ENCODE results near the gene NLRC5.
"Not testable (repeated sequence)": the region's sequence is repeated elsewhere in the genome, so short reads cannot be mapped to it uniquely, and the experiment has no call there.

The NLRC5 gene

DNA sequence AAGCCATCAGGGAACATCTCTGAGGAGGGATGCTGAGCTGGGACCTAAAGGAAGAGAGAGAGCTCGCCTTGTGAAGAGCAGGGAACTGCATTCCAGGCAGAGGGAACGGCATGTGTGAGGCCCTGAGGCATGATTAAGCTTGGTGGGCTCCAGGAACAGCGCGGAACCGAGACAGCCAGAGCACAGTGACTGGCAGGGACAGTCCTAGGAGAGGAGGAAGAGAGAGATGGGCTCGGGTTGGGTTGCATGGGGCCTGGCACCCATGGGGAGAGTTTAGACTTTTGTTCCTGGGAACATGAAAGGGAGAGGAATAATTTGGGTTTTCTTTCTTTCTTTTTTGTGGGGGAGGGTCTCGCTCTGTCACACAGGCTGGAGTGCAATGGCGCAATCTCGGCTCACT, 63.8 kb downstream of the NLRC5 start:
- Histone ChIP-seq H3K4me1 (ENCODE audit: control insufficient read depth, insufficient read depth, low read length) (no peaks in the 10 kb centered on the region), H3K9me3 (ENCODE audit: control insufficient read depth in 2 of 2, low read length in 2 of 2) (no peaks in the 10 kb centered on the region), H3K27me3 (ENCODE audit: control insufficient read depth in 1 of 2, insufficient read depth in 2 of 2, low read length in 2 of 2) (no peaks in the 10 kb centered on the region), H3K4me3 (ENCODE audit: low read length in 2 of 2) (no peak overlapping the region), H3K9ac (ENCODE audit: low read length in 2 of 2) (no peak overlapping the region), H3K27ac (ENCODE audit: low read length) (no peak overlapping the region), H3K36me3 (ENCODE audit: control insufficient read depth in 2 of 2, insufficient read depth in 2 of 2, low read length in 2 of 2) (peaks cover 0 to 15% of the 10 kb centered on the region in 2 donors)

- Histone ChIP-seq H3K27me3 (ENCODE audit: control insufficient read depth in 1 of 2, insufficient read depth in 2 of 2, low read length in 2 of 2) (no peaks in the 10 kb centered on the region), H3K36me3 (ENCODE audit: control insufficient read depth in 2 of 2, insufficient read depth in 2 of 2, low read length in 2 of 2) (peaks cover 0 to 15% of the 10 kb centered on the region in 2 donors), H3K9ac (ENCODE audit: low read length in 2 of 2) (no peak overlapping the region), H3K27ac (ENCODE audit: low read length) (no peak overlapping the region), H3K4me3 (ENCODE audit: low read length in 2 of 2) (no peak overlapping the region), H3K4me1 (ENCODE audit: control insufficient read depth, insufficient read depth, low read length) (no peaks in the 10 kb centered on the region), H3K9me3 (ENCODE audit: control insufficient read depth in 2 of 2, low read length in 2 of 2) (no peaks in the 10 kb centered on the region)
Observed at GRCh38 chr16:57054338-57054737, 65.0 kb downstream of the NLRC5 start.

DNA sequence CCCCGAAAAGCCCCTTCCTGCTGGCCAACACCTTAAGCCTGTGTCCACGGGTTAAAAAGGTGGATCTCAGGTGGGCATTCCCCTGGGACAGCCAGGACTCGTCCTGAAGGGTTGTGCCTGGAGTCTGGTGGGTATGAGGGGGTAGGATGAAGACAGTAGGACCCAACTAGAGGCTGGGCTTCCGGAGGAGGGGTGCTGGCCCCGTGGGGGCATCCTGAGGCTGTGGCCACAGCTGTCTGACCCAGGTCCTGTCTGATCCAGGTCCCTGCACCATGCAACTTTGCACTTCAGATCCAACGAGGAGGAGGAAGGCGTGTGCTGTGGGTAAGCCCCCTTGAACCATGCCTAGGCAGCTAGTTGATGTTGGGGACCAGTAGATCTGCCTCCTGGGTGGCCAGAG, 65.4 kb downstream of the NLRC5 start:
- no peaks in the 10 kb centered on the region for H3K4me1 ChIP-seq (ENCODE audit: control insufficient read depth, insufficient read depth, low read length)
- no peak overlapping the region for H3K9ac ChIP-seq (ENCODE audit: low read length in 2 of 2)
- H3K9me3 ChIP-seq (ENCODE audit: control insufficient read depth in 2 of 2, low read length in 2 of 2), result no peaks in the 10 kb centered on the region
- no peak overlapping the region for H3K27ac ChIP-seq (ENCODE audit: low read length)
- H3K4me3 ChIP-seq (ENCODE audit: low read length in 2 of 2), result no peak overlapping the region
- peaks cover 0 to 15% of the 10 kb centered on the region in 2 donors for H3K36me3 ChIP-seq (ENCODE audit: control insufficient read depth in 2 of 2, insufficient read depth in 2 of 2, low read length in 2 of 2)
- no peaks in the 10 kb centered on the region for H3K27me3 ChIP-seq (ENCODE audit: control insufficient read depth in 1 of 2, insufficient read depth in 2 of 2, low read length in 2 of 2)

DNA sequence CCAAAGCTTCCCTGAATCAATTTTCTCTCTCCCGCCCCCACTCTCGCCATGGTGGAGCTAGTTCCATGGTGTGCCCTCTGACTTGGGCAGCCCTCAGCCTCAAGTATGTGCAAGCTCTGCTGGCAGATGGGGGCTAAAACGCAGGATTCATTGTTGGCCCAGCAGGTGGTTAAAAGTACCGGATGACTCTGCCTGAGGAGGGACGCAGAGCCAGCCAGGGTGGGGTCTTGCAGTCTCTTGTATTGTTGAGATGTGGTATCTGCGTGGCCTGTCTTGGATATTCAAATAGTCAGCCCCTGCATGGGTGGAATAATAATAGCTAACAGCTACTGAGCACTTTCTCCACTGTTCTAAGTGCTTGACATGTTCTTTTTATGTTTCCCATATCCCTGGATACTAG, 66.3 kb downstream of the NLRC5 start:
- H3K27ac ChIP-seq (ENCODE audit: low read length), result no peak overlapping the region
- H3K27me3 ChIP-seq (ENCODE audit: control insufficient read depth in 1 of 2, insufficient read depth in 2 of 2, low read length in 2 of 2), result no peaks in the 10 kb centered on the region
- no peaks in the 10 kb centered on the region for H3K9me3 ChIP-seq (ENCODE audit: control insufficient read depth in 2 of 2, low read length in 2 of 2)
- H3K4me1 ChIP-seq (ENCODE audit: control insufficient read depth, insufficient read depth, low read length), result no peaks in the 10 kb centered on the region
- no peak overlapping the region for H3K9ac ChIP-seq (ENCODE audit: low read length in 2 of 2)
- no peak overlapping the region for H3K4me3 ChIP-seq (ENCODE audit: low read length in 2 of 2)
- peaks cover 0 to 15% of the 10 kb centered on the region in 2 donors for H3K36me3 ChIP-seq (ENCODE audit: control insufficient read depth in 2 of 2, insufficient read depth in 2 of 2, low read length in 2 of 2)

GRCh38 chr16:57058291-57058861, 69.0 kb downstream of the NLRC5 start:
- no peaks in the 10 kb centered on the region for H3K9me3 ChIP-seq (ENCODE audit: control insufficient read depth in 2 of 2, low read length in 2 of 2)
- H3K27ac ChIP-seq (ENCODE audit: low read length), result no peak overlapping the region
- no peaks in the 10 kb centered on the region for H3K27me3 ChIP-seq (ENCODE audit: control insufficient read depth in 1 of 2, insufficient read depth in 2 of 2, low read length in 2 of 2)
- H3K4me1 ChIP-seq (ENCODE audit: control insufficient read depth, insufficient read depth, low read length), result peaks cover 6% of the 10 kb centered on the region
- H3K9ac ChIP-seq (ENCODE audit: low read length in 2 of 2), result no peak overlapping the region
- H3K36me3 ChIP-seq (ENCODE audit: control insufficient read depth in 2 of 2, insufficient read depth in 2 of 2, low read length in 2 of 2), result peaks cover 0 to 13% of the 10 kb centered on the region in 2 donors
- no peak overlapping the region for H3K4me3 ChIP-seq (ENCODE audit: low read length in 2 of 2)

DNA sequence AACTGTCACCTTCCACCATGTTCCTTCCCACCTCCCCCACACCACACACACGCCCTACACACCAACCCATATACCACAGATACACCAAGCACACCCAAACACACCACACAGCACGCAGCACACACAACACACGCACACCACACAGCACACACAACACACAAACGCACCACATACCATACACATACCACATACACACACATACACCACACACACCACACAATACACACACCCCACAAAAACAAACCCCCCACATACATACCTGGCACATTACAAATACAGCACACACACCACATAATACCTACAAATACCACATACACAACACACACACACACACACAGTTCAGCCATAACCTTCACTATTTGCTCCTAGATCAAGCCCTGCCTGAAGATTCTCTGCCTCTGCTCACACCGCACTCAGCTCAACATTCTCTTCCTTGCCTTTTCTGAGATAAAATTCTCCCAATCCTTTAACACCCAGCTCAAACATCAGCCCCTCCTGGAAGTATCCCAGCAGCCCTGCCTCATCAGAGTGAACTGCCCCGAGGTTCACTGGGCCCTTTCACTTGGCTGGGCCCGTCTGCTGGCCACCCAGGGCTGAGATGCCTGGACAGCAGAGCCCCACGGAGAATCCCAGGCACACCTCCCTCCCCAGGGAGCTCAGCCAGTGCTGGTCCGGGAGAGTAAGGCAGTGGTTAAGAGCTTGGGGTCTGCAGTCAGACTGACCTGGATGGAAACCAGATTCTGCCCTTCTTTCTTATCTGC, 71.1 kb downstream of the NLRC5 start:
- peaks cover 6% of the 10 kb centered on the region for H3K4me1 ChIP-seq (ENCODE audit: control insufficient read depth, insufficient read depth, low read length)
- H3K36me3 ChIP-seq (ENCODE audit: control insufficient read depth in 2 of 2, insufficient read depth in 2 of 2, low read length in 2 of 2), result peaks cover 0 to 4% of the 10 kb centered on the region in 2 donors
- H3K9me3 ChIP-seq (ENCODE audit: control insufficient read depth in 2 of 2, low read length in 2 of 2), result no peaks in the 10 kb centered on the region
- H3K27ac ChIP-seq (ENCODE audit: low read length), result no peak overlapping the region
- H3K27me3 ChIP-seq (ENCODE audit: control insufficient read depth in 1 of 2, insufficient read depth in 2 of 2, low read length in 2 of 2), result no peaks in the 10 kb centered on the region
- no peak overlapping the region for H3K9ac ChIP-seq (ENCODE audit: low read length in 2 of 2)
- H3K4me3 ChIP-seq (ENCODE audit: low read length in 2 of 2), result no peak overlapping the region

- Histone ChIP-seq H3K27me3 (ENCODE audit: control insufficient read depth in 1 of 2, insufficient read depth in 2 of 2, low read length in 2 of 2) (no peaks in the 10 kb centered on the region), H3K27ac (ENCODE audit: low read length) (peak overlapping the region; percentile 31), H3K4me1 (ENCODE audit: control insufficient read depth, insufficient read depth, low read length) (peaks cover 6% of the 10 kb centered on the region), H3K9ac (ENCODE audit: low read length in 2 of 2) (no peak overlapping the region), H3K4me3 (ENCODE audit: low read length in 2 of 2) (no peak overlapping the region), H3K9me3 (ENCODE audit: control insufficient read depth in 2 of 2, low read length in 2 of 2) (no peaks in the 10 kb centered on the region), H3K36me3 (ENCODE audit: control insufficient read depth in 2 of 2, insufficient read depth in 2 of 2, low read length in 2 of 2) (peaks cover 0 to 3% of the 10 kb centered on the region in 2 donors)
Observed at GRCh38 chr16:57061084-57061905, 71.9 kb downstream of the NLRC5 start.

- H3K27me3 ChIP-seq (ENCODE audit: control insufficient read depth in 1 of 2, insufficient read depth in 2 of 2, low read length in 2 of 2), result no peaks in the 10 kb centered on the region
- peaks cover 0 to 3% of the 10 kb centered on the region in 2 donors for H3K36me3 ChIP-seq (ENCODE audit: control insufficient read depth in 2 of 2, insufficient read depth in 2 of 2, low read length in 2 of 2)
- H3K9me3 ChIP-seq (ENCODE audit: control insufficient read depth in 2 of 2, low read length in 2 of 2), result no peaks in the 10 kb centered on the region
- H3K27ac ChIP-seq (ENCODE audit: low read length), result no peak overlapping the region
- H3K4me3 ChIP-seq (ENCODE audit: low read length in 2 of 2), result no peak overlapping the region
- no peak overlapping the region for H3K9ac ChIP-seq (ENCODE audit: low read length in 2 of 2)
- H3K4me1 ChIP-seq (ENCODE audit: control insufficient read depth, insufficient read depth, low read length), result peaks cover 6% of the 10 kb centered on the region
Observed at GRCh38 chr16:57062329-57062728, 73.0 kb downstream of the NLRC5 start.

- H3K4me1 ChIP-seq (ENCODE audit: control insufficient read depth, insufficient read depth, low read length); H3K4me3 ChIP-seq (ENCODE audit: low read length in 2 of 2); H3K27ac ChIP-seq (ENCODE audit: low read length); H3K9me3 ChIP-seq (ENCODE audit: control insufficient read depth in 2 of 2, low read length in 2 of 2); H3K36me3 ChIP-seq (ENCODE audit: control insufficient read depth in 2 of 2, insufficient read depth in 2 of 2, low read length in 2 of 2); H3K9ac ChIP-seq (ENCODE audit: low read length in 2 of 2); H3K27me3 ChIP-seq (ENCODE audit: control insufficient read depth in 1 of 2, insufficient read depth in 2 of 2, low read length in 2 of 2): not testable (repeated sequence)
Observed at GRCh38 chr16:57063189-57063588, 73.8 kb downstream of the NLRC5 start.

- Histone ChIP-seq H3K9me3 (ENCODE audit: control insufficient read depth in 2 of 2, low read length in 2 of 2) (no peaks in the 10 kb centered on the region), H3K27me3 (ENCODE audit: control insufficient read depth in 1 of 2, insufficient read depth in 2 of 2, low read length in 2 of 2) (no peaks in the 10 kb centered on the region), H3K27ac (ENCODE audit: low read length) (no peak overlapping the region), H3K4me1 (ENCODE audit: control insufficient read depth, insufficient read depth, low read length) (peaks cover 6% of the 10 kb centered on the region), H3K9ac (ENCODE audit: low read length in 2 of 2) (no peak overlapping the region), H3K4me3 (ENCODE audit: low read length in 2 of 2) (no peak overlapping the region), H3K36me3 (ENCODE audit: control insufficient read depth in 2 of 2, insufficient read depth in 2 of 2, low read length in 2 of 2) (no peaks in the 10 kb centered on the region)
Observed at GRCh38 chr16:57064995-57065394, 75.6 kb downstream of the NLRC5 start.

All from stomach smooth muscle (tissue), 2 donors.